ENCODE data around the gene CSAD.

Gene CSAD, protein sequence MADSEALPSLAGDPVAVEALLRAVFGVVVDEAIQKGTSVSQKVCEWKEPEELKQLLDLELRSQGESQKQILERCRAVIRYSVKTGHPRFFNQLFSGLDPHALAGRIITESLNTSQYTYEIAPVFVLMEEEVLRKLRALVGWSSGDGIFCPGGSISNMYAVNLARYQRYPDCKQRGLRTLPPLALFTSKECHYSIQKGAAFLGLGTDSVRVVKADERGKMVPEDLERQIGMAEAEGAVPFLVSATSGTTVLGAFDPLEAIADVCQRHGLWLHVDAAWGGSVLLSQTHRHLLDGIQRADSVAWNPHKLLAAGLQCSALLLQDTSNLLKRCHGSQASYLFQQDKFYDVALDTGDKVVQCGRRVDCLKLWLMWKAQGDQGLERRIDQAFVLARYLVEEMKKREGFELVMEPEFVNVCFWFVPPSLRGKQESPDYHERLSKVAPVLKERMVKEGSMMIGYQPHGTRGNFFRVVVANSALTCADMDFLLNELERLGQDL

GRCh38 chr12:53180220-53180930 is at the start of gene CSAD, which contains the start of gene ZNF740:
TSS of gene CSAD (minus strand) at chr12:53180925. CDS start at chr12:53173470, 7,455 bp downstream.
TSS of gene ZNF740 (plus strand) at chr12:53180722. CDS start at chr12:53181984, 1,262 bp downstream.
- DNase-seq = peak; percentile 69

DNA sequence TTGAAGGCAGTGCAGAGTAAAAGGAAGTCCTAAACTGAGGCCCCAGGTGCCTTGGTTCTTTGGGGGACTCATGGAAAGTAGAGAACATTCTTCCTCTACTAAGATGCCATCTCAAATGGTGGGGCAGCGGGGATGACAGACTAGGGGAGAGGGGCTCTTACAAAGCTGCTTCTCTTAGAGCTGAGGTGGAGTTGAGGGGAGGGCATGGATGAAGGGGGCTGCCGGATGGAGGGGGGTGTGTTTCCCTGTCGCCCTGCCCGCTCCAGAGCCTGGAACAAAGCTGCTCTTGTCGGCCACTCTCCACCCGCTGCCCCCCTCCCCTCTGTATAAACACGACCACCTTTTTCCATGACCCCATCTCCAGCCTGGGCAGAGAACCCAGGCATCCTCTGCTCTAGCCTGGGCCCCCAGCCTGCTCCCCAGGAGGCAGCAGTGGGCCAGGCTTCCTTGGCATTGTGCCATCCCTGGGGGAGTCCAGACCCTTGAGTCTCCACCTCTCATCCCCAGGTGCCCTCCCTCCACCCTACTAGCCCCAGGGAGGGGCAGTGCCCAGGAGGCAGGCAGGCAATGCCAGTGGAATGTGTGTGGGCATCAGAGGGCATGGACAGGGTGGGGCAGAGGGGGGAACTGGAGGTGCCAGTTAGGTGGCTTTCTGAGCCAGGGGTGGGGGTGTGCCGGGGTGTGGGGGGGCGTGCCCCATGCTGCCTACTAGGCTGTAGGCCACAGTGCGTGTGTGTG is 49.6 kb upstream of the CSAD start:
- no peak for DNase-seq

DNA sequence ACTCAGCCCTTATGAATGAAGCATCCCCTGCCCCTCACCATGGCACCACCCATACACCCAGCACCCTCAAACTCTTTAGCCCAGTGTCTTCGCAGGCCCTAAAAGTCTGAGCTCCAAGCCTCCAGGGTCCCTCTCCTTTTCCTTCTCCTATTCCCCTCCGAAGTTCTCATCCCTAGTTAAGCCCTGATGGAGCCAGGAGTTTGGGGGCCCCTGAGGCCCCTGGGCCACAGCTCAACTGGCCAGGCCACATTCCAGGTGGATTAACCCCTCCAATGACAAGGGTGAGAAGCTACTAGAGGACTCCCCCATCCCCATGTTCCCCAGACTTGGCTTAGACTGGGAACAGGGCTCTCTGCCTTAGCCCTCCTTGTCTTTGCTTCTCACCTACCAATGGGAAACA is 48.7 kb upstream of the CSAD start:
- DNase-seq = no peak

- DNase-seq = no peak
These were observed 47.1 kb upstream of the CSAD start for GRCh38 chr12:53227836-53228235.

DNA sequence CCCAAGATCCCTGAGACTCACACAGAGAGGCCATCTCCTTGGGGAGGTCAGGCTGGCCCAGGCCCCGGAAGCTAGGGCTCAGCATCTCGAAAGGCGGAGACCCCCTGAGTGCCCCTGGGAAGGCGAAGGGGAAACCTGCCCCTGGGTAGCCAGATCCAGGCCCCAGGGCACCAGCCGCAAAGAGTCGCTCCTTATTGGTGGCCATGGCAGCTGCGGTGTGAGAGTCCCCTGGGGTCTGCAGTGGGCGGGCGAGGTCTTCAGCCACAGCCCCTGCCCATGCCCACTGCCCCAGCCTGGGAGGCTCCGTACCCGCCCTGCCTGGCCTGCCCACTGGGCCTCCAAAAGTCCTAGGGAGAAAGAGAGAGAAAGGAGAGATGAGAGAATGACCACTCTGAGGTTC is 46.6 kb upstream of the CSAD start:
- DNase-seq = no peak

DNA sequence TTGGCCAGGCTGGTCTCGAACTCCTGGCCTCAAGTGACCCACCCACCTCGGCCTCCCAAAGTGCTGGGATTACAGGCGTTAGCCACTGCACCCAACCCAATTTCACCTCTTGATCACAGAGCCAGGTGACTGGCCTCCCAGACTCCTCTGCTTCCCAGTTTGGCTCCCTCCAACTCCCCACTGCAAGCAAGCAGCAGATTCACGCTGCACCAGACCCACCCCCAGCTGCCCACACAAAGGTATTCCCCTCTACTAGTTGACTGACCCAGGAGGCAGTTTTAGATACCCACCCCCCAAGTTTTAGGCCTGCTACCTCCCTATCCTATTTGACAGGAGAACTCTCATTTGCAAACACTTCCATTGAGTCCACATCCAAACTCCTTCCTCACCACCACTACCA is 46.1 kb upstream of the CSAD start:
- DNase-seq = no peak

DNA sequence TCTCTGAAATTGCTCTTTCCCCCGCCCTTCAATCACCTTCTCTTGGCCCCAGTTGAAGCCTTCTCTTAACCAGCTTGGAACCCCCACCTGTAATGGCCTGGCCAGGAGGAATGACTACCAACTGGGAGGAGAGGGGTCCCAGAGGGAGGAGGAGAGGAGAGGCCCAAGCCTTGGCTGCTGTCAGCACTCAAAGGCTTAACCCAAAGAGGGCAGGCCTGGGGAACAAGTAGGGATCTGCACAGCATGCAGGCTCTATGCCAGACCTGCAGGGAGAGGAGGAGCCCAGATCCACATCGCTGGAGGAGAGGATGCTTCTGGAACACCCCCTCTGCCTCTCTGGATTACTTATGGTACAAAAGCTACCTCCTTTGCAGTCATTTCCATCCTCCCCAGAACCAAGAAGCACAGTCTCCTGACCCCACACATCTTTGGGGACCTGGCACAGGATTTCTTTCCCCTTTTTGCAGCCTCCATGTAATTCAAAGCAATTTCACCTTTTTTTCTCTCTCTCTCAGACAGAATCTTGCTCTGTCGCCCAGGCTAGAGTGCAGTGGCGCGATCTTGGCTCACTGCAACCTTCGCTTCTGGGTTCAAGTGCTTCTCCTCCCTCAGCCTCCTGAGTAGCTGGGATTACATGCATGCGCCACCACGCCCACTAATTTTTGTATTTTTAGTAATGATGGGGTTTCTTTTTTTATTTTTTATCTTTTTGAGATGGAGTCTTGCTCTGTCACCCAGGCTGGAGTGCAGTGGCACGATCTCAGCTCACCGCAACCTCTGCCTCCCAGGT is 45.1 kb upstream of the CSAD start:
- DNase-seq = no peak

DNA sequence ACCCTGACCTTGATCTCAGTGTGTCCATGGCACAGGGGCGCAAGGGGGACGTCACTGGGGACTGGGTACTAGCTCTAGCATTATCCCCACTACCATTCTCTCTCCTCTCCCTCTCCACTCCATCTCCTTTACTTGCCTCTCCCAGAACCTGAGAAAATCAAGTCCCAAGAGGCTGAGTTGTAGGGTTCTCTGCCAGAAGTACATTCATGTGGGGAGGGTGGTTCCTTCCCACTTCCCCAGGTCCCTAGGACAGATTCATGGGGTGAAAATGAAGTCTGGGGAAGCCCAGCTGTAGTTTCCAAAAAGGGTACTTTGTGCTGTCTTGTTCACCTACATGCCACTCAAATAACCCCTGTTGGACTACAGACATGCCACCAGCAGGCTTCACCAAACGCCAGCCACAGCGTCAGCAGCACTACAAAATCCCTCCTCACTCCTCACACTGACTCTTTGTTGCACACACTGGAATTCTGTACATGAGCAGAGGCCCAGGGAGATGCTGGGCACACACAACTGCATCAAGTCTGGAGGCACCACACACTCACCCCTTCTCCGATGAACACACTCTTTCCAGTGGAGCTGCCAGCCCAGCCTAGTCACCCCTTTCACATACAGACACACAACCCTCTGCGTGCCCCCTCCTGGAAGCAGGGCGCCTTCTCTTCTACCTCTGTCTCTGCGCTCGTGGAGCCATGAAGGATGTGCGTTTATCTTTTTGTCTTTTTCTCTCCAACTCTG is 44.3 kb upstream of the CSAD start:
- no peak for DNase-seq

DNA sequence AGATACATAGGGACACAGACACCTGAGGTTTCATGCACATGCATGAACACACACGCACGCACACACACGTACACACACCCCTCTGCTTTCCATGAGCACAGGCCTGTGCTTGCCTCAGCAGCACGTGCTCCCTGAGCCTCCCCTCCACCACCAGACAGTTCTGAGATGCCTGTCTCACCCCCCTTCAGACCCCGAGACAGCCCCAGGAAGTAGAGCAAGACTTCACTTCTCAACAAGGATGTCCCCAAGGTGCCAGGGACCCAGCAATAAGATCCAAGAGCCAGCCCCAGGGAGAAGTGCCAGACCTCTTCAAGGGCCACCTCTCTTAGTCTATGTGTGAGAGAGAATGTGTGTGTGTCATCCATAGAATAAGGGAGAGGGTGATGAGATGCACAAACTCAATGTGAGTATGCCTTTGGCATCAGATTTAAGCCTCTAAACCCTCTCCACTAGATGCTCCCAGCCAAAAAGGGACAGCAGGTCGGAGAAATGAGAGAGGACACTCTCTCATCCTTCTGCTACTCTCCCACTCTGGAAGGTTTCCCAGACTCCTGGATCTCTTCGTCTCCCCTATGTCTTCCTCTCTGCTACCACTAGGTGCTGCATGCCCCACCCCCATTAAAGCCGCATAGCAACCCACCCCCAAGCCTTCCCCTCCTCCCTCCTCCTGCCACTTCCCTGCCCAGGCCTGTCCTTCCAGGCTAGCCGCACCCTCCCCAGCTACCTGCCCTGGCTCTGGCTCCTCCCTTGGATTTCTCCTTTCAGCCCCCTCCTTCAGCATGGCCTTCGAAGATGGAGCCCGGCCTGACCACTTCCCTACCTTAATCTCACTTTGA is 43.6 kb upstream of the CSAD start:
- DNase-seq = no peak

- DNase-seq = no peak
These were observed 42.8 kb upstream of the CSAD start for GRCh38 chr12:53223389-53224060.

DNA sequence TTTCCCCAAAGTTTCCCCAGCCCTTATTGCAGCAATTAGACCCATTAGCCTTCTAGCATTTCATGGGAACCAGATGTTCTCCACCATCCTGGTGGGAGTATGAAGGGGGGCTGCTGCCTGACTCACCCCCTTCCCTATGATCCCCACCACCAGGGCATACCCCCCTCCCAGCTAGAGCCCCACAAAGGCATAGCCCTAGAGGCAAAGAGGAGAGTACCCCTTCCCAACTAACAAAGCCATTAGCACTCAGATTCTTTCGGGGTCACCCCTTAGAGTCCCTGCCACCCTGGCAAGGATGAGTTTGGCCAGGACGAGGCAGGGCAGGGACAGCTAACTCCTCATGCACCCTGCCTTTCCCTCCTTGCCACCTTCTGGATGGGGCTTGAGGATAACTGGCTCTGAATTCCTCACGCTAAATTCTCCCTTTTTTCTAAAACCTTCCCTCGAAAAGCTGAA is 42.1 kb upstream of the CSAD start:
- no peak for DNase-seq

GRCh38 chr12:53222170-53222721 is 41.5 kb upstream of the CSAD start:
- DNase-seq = no peak

GRCh38 chr12:53221203-53222080 is 40.7 kb upstream of the CSAD start:
- no peak for DNase-seq

- peak; percentile 43 for DNase-seq
These were observed 40.0 kb upstream of the CSAD start for GRCh38 chr12:53220694-53221202.

DNA sequence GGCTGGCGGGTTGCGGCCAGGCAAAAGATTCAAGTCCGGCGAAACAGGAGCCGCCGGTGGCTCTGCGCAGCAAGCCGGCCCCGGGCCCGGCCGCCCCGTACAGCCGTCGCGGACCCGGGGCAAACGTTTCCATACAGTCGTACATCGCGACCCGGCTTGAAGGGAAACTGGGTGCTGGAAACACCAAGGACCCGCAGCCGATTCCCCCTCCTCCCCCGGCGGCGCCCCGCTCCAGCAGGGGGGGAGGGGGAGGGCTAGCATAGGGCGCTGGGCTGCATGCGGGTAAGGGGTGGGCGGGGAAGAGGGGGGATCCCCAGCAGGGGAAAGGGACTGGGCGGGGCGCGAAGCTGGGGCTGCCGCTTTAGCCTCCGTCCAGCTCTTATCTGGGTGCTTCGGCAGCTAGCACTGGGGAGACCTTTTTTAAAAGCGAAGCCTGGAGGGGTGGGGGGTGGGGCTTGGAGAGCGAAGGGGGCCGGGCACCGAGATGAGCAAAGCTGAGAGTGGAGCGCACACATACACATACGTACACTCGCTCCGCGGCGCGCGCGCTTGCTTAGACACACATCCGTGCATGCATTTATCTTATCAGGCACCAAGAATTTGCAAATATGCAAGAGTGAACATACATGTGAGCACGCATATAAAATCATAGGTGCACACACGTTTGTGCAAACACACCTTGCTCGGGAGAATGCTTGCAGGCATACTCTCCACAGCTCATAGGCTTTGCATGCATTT is 39.4 kb upstream of the CSAD start:
- DNase-seq = peak; percentile 43

DNA sequence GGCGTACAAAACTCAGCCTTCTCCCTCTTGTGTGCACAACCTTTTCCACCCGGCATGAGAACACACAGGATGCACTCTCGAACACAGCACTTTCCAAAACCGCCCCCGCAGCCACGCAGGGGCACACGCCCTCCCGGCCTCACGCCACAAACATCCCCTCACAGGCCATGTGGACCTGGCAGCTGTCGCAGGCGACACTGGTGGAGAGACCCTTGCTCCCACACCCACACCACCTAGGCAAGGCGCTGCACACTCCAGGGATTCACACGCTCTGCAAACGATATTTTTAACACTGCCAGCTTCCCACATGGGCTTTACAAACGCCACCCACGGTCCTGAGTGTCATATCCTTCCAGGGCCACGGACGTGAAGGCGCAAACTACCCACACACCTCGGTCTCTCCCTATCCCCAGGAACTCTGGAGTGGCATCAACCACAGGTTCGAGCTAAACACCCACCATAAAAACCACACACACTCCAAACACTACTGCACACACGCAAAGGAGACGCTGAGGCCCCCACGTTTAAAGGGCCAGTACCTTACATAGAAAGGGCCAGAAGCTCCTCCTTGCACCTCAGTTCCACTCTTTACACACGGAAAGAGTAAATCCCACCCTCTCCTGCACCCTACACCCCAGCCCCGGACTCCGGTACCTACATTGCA is 38.7 kb upstream of the CSAD start:
- no peak for DNase-seq

Measured in KG1 (cell line).